HG02973 (cell line): ENCODE results near the gene MICU1.
"Not testable (repeated sequence)": the region's sequence is repeated elsewhere in the genome, so short reads cannot be mapped to it uniquely, and the experiment has no call there.

Source experiments
- ATAC-seq: cut with Tn5 transposase; IDR thresholded peaks from one replicate; pipeline ENCODE4 v1.9.1; 2021; ENCODE audit warnings: moderate library complexity; ENCODE audit not compliant: unreplicated experiment

MICU1 gene

GRCh38 chr10:72506474-72506873, 119.4 kb downstream of the MICU1 start:
- ATAC-seq = no peak

GRCh38 chr10:72505435-72505834, 120.4 kb downstream of the MICU1 start:
- no peak for ATAC-seq

DNA sequence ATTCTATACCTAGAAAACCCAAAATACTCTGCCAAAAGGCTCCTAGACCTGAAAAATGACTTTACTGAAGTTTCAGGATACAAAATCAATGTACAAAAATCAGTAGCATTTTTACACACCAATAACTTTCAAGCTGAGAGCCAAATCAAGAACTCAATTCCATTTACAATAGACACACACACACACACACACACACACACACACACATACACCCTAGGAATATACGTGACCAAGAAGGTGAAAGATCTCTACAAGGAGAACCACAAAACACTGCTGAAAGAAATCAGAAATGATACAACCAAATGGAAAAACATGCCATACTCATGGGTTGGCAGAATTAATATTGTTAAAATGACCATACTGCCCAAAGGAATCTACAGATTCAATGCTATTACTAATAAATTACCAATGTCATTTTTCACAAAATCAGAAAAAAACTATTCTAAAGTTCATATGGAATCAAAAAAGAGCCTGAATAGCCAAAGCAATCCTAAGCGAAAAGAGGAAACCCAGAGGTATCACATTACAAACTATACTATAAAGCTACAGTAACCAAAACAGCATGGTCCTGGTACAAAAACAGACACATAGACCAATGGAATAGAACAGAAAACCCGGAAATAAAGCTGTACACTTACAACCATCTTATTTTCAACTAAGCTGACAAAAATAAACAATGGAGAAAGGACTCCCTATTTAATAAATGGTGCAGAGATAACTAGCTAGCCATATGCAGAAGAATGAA, 122.0 kb downstream of the MICU1 start:
- ATAC-seq = no peak

- ATAC-seq = no peak
These were observed 122.6 kb downstream of the MICU1 start for GRCh38 chr10:72503241-72503640.

GRCh38 chr10:72502581-72502980, 123.3 kb downstream of the MICU1 start:
- no peak for ATAC-seq

GRCh38 chr10:72499701-72500100, 126.2 kb downstream of the MICU1 start:
- no peak for ATAC-seq

DNA sequence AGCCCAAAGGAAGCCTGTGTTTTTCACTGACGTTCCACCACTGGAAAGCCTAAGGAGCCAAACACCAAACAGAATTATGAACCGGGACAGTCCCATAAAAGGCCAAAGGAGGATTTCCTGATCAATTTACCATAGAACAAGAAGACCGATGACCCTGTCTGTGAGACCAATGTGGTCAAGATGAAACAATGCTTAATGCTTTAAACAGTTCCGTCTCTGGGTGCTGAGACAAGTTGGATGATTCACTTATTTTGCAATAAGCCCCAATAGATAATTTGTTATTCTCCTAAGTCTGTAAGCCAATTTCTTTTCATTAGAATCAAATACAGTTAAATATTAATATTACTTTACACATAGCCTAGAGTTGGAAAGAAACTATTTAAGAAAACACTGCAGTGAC, 134.9 kb downstream of the MICU1 start:
- no peak for ATAC-seq

DNA sequence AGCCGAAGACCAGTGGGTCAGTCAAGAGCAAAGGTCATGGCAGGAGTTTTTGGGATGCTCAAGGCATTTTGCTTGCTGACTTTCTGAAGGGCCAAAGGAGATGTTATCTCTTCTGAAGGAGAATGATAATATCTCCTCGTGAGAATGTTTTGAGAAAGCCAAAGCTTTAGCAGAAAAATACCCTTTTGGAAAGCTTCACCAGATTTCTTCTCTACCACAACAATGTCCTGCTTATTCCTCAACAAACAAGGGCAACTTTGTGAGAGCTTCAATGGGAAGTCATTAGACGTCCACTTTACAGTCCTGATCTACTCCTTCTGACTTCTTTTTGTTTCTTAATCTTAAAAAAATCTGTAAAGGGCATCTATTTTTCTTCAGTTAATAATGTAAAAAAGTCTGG, 138.4 kb downstream of the MICU1 start:
- ATAC-seq = no peak

GRCh38 chr10:72487116-72487515, 138.8 kb downstream of the MICU1 start:
- ATAC-seq = no peak

- no peak for ATAC-seq
These were observed 140.2 kb downstream of the MICU1 start for GRCh38 chr10:72485701-72486100.

DNA sequence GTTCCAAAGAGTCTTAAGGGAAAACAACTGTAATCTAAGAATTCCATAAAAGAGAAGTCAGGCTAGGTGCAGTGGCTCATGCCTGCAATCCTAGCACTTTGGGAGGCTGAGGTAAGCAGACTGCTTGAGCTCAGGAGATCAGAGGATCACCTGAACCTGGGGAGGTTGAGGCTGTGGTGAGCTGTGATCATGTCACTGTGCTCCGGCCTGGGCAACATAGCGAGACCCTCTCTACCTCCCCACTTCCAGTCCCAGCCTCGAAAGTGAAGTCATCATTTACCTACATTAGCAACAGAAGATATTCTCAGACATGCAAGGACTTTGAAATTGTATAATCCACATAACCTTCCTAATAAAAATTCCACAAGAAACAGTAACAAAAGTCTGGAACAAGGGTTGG, 141.4 kb downstream of the MICU1 start:
- ATAC-seq = no peak

GRCh38 chr10:72483471-72483870, 142.4 kb downstream of the MICU1 start:
- no peak for ATAC-seq

- no peak for ATAC-seq
These were observed 145.0 kb downstream of the MICU1 start for GRCh38 chr10:72480861-72481260.

DNA sequence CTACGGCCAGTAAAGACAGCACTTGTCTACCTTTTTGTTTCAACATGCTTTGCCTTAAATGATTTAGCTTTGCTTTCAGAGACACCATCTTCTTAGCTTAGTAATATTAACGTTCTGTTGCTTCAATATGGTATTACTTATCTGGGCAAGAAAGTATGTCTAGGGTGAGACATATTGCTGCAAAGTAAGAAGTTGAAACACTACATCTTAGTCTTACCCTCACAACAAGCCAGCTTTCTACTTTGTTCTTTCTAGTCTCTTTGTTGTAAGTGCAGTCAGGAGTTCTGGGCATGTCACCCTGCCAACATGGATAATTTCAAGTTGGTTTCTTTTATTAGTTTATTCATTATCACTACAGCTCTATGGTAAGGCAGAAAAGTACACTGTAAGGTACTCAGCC, 148.4 kb downstream of the MICU1 start:
- ATAC-seq = no peak

DNA sequence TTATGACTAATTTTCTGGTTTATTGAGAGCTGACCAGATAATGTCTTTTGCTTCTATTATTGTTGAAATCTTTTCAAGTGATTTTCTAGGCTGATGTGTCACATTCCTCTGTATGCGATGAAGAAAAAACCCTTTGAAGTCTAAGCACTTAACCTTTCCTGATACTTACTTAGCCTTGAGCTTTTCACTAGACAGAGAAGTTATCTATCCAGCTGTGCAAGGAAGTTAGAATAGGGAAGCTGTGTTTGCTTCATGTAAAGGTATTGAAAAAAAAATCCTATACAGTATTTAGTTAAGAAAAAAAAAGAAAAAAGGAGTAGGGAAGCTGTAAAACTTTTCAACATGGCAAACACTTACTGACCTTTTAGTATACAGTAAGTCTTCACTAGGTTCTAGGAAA, 153.6 kb downstream of the MICU1 start:
- ATAC-seq = no peak

DNA sequence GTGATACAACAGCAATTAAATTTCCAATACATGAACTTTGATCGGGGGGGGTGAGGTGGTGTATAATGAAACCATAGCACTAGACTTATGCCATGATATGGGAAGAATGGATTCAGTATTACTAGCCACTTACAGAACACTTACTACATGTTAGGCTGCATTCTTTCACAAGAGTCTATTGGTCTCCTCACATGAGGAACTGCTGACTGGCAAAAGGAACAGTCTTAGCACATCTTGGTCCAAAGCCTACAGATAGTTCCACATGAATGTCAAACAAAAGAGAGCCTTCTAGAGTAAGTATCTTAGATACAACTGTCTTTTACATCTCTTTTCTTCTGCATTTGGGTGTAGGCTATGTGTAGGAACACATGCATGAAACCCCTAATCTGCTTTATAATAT, 155.2 kb downstream of the MICU1 start:
- no peak for ATAC-seq

DNA sequence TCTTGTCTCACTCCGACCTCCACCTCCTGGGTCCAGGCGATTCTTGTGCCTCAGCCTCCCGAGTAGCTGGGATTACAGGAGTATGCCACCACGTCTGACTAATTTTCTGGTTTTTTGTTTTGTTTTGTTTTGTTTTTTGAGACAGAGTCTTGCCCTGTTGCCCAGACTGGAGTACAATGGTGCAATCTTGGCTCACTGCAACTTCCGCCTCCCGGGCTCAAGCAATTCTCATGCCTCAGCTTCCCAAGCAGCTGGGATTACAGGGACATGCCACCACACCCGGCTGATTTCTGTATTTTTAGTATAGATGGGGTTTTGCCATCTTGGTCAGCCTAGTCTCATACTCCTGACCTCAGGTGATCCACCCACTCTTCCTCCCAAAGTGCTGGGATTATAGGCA, 158.8 kb downstream of the MICU1 start:
- not testable (repeated sequence) for ATAC-seq

DNA sequence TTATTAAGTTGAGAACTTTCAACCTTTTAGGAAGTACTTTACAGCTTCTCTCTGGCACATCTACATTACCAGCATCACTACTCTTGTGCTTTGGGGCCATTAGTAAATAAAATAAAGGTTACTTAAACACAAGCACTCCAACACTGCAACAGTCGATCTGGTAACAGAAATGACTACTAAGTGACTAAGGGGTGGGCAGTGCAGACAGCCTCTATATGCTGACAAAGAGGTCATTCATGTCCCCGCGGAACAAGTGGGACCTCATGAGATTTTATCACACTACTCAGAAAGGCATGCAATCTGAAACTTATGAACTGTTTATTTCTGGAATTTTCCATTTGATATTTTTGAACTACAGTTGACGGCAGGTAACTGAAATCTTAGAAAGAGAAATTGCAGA, 159.9 kb downstream of the MICU1 start:
- ATAC-seq = no peak

DNA sequence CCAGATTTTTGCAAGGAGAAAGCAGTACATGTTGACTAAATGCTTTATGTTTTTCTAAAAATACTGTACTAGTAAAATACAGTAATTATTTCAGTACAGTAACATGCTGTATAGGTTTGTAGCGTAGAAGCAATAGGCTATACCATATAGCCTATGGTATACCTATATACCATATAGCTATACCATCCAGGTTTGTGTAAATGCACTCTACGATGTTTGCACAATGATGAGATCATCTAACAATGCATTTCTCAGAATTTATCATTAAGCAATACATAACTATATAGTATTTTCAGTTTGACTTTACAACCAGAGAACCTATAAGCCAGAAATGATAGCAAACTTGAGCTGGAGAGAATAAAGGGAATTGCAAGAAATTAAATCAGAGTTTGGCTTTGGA, 161.4 kb downstream of the MICU1 start:
- ATAC-seq = no peak

- ATAC-seq = no peak
These were observed 163.6 kb downstream of the MICU1 start for GRCh38 chr10:72462261-72462660.

DNA sequence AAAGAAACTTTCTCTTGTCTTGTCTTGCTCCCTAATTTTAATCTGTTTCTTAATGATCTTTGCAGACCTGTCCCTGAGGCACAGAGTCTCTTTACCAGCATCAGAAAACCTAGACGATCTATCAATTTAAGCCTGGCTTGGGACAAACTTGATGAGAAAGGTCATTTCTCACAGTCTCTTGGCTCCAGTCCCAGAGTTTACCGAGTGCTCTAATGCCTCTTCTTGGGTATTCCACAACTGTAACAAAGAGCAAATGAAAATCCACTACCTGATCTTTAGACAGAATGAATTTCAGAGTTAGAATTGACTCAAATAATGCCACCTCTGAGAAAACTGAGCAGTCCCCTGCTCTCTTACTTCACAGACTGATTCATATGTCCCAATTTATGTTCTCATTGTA, 164.8 kb downstream of the MICU1 start:
- no peak for ATAC-seq

- no peak for ATAC-seq
These were observed 165.5 kb downstream of the MICU1 start for GRCh38 chr10:72460284-72460876.

- ATAC-seq = no peak
These were observed 166.6 kb downstream of the MICU1 start for GRCh38 chr10:72459301-72459700.
